GM12873 (cell line): ENCODE results near the gene DPP6.

Experiments used
- CTCF ChIP-seq: IDR thresholded peaks from 2 replicates; pipeline ENCODE4 v1.5.1; 2012; ENCODE audit warnings: low read depth, mild to moderate bottlenecking, moderate library complexity, low read length, control low read depth; ENCODE audit not compliant: insufficient read depth; ENCODE audit errors: missing control alignments

DPP6 gene

GRCh38 chr7:154650275-154650674, 598.1 kb downstream of the DPP6 start:
- no peak for TF ChIP-seq CTCF

- no peak for TF ChIP-seq CTCF
These were observed 599.3 kb downstream of the DPP6 start for GRCh38 chr7:154651501-154651900.

- no peak for TF ChIP-seq CTCF
These were observed 600.4 kb downstream of the DPP6 start for GRCh38 chr7:154652564-154652963.

- no peak for TF ChIP-seq CTCF
These were observed 601.1 kb downstream of the DPP6 start for GRCh38 chr7:154653281-154653680.

GRCh38 chr7:154656618-154657017, 604.4 kb downstream of the DPP6 start:
- no peak for TF ChIP-seq CTCF

GRCh38 chr7:154666768-154667167, 614.6 kb downstream of the DPP6 start:
- no peak for TF ChIP-seq CTCF

GRCh38 chr7:154672659-154673415, 620.6 kb downstream of the DPP6 start:
- no peak for TF ChIP-seq CTCF
